RPMI7951 (cell line): ENCODE measurements around the gene MUC5B. TPM values are rescaled to one million over a fixed set of nuclear protein-coding genes. Genes with fewer than 3 reads are reported as not detected.
"Not testable (repeated sequence)": the region's sequence is repeated elsewhere in the genome, so short reads cannot be mapped to it uniquely, and the experiment has no call there.

Source experiments
- DNase-seq: peaks from one replicate; pipeline ENCODE4 v3.0.0-alpha.2; 2012; ENCODE audit warnings: low read depth
- total RNA-seq: library from RNA; depleted of rRNA; stranded (reverse); fragments of >200 nt; shearing (Covaris generic); gene quantifications from 2 replicates; pipeline ENCODE4 v1.2.3, GENCODE V29; 2014

MUC5B gene
- total RNA-seq, 1 experiment from 2014 or later = not detected

DNA sequence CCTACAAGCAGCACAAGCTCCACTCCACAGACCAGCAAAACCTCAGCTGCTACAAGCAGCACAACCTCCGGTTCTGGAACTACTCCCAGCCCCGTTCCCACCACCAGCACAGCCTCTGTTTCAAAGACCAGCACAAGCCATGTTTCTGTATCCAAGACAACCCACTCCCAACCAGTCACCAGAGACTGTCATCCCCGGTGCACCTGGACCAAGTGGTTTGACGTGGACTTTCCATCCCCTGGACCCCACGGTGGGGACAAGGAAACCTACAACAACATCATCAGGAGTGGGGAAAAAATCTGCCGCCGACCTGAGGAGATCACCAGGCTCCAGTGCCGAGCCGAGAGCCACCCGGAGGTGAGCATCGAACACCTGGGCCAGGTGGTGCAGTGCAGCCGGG, 33.0 kb upstream of the MUC5B start:
- not testable (repeated sequence) for DNase-seq

DNA sequence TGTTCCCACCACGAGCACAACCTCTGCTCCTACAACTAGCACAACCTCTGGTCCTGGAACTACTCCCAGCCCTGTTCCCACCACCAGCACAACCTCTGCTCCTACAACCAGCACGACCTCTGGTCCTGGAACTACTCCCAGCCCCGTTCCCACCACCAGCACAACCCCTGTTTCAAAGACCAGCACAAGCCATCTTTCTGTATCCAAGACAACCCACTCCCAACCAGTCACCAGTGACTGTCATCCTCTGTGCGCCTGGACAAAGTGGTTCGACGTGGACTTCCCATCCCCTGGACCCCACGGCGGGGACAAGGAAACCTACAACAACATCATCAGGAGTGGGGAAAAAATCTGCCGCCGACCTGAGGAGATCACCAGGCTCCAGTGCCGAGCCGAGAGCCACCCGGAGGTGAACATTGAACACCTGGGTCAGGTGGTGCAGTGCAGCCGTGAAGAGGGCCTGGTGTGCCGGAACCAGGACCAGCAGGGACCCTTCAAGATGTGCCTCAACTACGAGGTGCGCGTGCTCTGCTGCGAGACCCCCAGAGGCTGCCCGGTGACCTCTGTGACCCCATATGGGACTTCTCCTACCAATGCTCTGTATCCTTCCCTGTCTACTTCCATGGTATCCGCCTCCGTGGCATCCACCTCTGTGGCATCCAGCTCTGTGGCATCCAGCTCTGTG, 30.9 kb upstream of the MUC5B start:
- DNase-seq = not testable (repeated sequence)

DNA sequence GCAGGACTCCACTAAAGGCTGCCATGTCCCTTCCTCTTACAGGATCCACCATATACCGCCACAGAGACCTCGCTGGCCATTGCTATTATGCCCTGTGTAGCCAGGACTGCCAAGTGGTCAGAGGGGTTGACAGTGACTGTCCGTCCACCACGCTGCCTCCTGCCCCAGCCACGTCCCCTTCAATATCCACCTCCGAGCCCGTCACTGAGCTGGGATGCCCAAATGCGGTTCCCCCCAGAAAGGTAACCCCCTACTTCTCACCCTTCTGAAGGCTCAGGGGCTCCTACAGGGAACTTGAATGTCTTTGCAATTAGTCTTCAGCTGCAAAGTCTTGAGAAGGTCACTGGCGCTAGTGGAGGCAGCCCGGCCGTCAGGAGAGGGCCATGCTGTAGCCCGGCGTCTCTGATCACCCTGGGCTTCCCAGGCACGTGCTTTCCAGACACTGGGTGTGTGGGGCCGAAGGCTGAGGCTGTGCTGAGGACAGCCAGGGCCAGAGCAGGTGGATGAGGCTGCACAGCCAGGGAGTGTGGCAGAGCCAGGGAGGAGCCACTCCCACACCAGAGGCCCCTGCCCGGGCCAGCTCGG, 30.0 kb upstream of the MUC5B start:
- no peak for DNase-seq

DNA sequence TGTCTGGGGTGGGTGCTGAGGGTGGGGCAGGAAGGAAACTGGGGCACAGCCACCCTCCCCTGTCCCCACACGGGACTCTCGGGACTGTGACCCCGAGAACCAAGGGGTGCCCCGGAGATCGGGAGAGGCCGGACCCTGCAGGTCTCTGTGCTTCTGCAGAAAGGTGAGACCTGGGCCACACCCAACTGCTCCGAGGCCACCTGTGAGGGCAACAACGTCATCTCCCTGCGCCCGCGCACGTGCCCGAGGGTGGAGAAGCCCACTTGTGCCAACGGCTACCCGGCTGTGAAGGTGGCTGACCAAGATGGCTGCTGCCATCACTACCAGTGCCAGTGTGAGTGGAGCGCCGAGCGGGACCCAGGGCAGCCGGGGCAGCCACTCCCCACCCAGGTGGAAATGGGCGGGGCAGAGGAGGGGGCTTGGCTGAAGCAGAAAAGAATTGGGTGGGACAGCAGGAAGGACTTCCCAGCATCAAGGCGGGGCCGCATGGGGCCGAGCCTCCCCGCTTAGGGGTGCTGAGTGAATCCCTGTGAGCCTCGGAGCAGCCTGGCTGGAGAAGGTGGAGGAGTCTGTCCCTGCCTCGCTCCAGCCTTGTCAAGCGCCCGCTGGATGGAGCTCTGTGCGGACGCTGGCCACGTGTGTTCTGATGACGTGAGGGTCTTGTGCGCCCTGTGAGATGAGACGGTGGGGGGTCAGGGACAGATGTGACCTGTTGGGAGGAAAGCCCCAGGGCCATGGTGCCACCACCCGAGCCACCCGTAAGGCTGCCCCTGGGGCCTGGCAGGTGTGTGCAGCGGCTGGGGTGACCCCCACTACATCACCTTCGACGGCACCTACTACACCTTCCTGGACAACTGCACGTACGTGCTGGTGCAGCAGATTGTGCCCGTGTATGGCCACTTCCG, 29.3 kb upstream of the MUC5B start:
- no peak for DNase-seq

DNA sequence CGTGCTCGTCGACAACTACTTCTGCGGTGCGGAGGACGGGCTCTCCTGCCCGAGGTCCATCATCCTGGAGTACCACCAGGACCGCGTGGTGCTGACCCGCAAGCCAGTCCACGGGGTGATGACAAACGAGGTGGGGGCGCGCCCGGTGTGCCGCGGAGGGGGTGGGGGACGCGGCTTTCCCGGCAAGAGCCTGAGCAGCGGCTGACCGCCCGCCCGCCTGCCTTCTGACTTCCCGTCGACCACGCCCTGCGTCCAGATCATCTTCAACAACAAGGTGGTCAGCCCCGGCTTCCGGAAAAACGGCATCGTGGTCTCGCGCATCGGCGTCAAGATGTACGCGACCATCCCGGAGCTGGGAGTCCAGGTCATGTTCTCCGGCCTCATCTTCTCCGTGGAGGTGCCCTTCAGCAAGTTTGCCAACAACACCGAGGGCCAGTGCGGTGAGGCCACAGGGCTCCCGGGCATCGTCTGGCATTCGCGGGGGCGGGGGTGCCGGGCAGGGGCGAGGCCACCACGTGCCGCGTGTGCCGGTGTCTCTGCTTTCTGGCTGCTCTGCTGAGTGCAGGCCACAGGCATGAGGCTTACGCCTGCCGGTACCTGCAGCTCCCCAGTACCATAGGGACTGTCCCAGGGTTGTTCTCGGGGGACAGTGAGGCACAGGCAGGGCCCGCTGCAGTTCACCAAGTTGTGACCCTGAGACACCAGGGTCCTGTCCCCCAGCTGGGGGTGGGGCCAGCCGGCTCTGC, 28.5 kb upstream of the MUC5B start:
- no peak for DNase-seq

DNA sequence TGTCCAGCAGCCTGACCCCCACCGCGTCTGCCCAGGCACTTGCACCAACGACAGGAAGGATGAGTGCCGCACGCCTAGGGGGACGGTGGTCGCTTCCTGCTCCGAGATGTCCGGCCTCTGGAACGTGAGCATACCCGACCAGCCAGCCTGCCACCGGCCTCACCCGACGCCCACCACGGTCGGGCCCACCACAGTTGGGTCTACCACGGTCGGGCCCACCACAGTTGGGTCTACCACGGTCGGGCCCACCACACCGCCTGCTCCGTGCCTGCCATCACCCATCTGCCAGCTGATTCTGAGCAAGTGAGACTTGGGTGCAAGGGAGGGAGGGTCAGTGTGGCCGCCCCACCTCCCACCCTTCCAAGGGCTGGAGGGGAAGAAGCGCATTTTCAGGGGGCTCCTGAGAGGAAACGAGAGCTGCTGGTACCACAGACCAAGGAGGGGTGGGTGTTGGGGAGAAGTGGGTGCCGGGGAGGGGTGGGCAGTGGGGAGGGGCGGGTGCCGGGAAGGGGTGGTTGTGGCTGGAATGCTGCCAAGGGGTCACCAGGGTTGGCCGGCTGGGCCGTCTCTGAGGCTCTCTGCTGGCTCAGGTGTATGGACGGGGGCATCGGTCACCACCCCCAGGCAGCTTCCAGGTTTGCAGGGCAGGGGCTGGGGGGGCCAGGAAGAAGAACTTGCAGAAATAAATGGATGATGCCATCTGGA, 27.7 kb upstream of the MUC5B start:
- DNase-seq = no peak

DNA sequence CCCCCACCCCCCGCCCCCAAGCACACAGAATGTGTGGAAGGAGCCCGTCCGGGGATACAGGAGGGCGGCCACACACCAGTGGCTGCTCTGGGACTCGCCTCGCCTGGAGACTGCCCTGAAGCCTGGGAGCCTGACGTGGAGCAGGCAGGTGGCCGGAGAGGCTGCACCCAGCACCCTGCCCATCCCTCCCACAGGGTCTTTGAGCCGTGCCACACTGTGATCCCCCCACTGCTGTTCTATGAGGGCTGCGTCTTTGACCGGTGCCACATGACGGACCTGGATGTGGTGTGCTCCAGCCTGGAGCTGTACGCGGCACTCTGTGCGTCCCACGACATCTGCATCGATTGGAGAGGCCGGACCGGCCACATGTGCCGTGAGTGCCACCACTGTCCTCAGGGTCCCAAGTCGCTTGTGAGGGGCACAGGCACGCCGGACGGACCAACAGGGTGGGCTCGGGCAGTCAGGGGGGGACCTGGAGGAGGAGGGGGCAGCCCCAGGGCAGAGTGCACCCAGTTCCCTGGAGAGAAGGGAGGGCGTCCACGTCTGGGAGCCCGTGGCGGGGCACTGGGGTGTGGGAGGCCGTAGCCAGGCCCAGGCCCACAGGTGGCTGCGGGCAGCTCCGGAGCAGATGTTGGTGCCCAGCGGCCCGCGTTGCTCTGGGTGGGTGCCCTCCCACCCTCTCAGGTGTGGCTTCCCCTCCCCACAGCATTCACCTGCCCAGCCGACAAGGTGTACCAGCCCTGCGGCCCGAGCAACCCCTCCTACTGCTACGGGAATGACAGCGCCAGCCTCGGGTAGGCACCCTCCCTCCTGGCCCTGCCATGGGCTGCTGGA, 27.0 kb upstream of the MUC5B start:
- no peak for DNase-seq

DNA sequence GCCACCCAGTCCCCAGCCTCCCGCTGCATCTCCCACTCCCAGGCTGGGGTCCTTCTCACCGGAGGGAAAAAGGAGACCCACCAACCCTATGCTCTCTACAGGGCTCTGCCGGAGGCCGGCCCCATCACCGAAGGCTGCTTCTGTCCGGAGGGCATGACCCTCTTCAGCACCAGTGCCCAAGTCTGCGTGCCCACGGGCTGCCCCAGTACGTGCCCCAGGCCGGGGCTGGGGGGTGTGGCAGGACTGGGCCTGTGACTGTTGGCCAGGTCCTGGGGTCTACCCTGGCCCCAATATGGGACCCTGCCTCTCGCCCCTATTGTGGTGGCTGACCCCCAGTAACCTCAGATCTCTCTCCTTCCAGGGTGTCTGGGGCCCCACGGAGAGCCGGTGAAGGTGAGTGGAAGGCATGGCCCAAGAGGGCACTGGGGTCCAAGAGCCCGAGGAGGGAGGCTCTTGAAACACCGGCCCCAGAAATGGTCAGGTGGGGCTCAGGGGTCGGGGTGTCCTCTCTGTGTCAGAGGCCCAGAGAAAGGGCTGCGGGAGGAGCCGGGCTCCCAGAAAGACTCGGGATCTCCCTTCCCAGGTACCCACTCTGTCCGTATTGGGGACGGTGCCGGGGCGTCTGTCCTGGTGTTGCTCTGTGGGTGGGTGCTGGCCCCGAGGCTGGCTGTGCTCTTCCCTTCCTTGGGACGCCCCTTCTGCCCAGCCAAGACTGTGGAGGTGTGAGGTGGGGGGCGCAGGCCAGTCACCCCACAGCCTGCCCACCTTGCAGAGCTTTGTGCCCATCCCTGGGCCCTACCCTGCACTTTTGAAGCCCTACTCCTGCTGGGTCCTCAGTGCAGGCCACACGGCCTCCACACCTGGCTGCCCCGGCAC, 26.1 kb upstream of the MUC5B start:
- DNase-seq = no peak

DNA sequence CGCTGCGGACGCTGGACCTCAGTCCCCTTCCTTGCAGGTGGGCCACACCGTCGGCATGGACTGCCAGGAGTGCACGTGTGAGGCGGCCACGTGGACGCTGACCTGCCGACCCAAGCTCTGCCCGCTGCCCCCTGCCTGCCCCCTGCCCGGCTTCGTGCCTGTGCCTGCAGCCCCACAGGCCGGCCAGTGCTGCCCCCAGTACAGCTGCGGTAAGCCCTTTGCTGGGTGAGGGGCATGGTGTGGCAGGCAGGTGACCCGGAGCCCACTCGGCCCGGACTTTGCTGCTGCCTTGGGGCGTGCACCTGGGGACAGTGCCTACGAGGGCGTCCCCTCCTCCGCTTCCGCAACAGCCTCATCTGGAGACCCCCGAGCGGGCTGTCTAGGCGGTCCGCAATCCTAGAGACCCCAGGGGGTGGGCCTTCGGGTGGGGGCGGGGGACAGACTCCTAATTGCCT, 25.4 kb upstream of the MUC5B start:
- DNase-seq = no peak

DNA sequence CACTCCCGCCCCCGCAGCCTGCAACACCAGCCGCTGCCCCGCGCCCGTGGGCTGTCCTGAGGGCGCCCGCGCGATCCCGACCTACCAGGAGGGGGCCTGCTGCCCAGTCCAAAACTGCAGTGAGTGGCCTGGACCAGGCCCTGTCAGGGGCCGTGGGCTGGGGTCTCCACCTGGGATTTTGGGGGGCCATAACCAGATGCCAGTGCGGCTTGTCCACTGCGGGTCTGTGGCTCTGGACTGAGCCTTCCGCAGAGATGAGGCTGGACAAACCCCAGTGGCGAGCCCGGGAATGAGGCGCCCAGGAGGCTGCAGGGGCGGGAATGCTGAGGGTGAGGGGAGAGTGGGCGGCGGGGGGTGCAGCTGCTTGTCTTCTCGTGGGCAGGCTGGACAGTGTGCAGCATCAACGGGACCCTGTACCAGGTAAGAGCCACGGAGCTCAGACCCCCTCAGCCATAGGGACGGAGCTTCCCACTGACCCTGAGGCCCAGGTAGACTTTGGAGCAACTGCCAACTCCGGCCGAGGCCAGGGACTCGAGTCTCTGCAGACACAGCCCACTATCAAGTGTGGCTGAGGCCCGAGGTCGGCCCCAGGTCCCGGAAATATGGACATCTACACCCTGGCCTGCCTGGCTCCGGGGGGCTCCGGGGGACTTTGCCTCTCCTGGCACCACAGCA, 24.8 kb upstream of the MUC5B start:
- no peak for DNase-seq

DNA sequence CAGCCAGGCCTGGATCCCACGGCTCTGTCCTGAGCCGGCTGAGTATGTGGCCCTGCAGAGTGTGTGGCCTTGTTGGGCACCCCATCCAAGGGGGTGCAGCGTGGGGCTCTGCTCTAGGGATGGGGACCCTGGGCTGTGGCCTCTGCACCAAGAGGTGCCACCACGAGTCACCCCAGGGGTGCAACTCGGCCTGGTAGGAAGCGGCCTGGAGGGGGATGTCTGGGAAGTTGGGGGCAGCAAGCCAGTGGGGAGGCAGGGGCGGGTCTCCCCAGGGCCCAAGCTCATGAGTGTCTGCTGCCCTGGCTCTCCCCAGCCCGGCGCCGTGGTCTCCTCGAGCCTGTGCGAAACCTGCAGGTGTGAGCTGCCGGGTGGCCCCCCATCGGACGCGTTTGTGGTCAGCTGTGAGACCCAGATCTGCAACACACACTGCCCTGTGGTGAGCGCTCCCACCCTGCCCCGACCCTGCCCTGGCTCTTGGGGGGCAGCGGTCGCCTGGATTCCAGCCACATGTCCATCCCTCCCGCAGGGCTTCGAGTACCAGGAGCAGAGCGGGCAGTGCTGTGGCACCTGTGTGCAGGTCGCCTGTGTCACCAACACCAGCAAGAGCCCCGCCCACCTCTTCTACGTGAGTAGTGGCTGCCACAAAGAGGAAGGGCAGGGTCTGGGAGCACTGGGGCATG, 24.2 kb upstream of the MUC5B start:
- DNase-seq = no peak

DNA sequence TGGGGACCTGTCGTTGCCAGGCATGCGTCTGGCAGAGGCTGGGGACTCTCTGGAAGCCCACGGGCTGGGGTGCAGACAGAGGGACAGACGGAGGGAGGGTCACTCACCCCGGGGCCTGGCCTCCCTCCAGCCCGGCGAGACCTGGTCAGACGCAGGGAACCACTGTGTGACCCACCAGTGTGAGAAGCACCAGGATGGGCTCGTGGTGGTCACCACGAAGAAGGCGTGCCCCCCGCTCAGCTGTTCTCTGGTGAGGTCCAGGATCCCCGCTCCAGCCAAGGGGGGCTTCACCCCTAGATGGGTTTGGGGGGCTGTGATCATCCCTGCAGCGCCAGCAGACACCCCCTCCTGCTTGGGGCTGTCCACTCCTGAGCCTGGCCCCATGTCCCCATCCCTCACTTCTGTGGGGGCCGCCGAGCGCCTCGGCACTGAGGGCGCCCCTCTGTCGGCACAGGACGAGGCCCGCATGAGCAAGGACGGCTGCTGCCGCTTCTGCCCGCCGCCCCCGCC, 23.6 kb upstream of the MUC5B start:
- DNase-seq = no peak

DNA sequence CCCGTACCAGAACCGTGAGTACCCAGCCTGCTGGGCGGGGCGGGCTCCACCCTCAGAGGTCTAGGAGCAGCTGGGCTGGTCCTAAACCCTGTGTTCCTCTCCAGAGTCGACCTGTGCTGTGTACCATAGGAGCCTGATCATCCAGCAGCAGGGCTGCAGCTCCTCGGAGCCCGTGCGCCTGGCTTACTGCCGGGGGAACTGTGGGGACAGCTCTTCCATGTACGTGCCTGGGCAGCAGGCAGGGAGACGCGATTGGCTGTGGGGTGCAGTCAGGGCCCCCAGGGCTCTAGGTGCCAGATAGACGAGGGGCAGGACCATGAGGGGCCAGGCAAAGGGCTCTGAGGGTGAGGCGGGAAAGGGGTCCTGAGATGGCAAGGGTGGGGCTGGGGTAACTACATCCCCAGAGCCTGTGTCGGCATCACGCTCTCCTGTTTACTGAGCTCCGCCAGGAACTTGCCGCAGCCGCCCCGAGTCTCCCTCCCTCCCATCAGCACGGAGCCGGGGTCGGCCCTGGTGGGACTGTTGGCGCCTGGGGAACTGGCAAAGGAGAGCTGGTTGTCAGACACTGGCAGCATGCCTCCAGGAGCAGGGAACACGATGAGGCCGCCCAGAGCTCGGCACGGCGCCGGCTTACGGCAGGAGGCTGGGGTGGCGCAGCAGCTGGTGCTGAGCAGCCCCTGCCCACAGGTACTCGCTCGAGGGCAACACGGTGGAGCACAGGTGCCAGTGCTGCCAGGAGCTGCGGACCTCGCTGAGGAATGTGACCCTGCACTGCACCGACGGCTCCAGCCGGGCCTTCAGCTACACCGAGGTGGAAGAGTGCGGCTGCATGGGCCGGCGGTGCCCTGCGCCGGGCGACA, 22.9 kb upstream of the MUC5B start:
- no peak for DNase-seq

DNA sequence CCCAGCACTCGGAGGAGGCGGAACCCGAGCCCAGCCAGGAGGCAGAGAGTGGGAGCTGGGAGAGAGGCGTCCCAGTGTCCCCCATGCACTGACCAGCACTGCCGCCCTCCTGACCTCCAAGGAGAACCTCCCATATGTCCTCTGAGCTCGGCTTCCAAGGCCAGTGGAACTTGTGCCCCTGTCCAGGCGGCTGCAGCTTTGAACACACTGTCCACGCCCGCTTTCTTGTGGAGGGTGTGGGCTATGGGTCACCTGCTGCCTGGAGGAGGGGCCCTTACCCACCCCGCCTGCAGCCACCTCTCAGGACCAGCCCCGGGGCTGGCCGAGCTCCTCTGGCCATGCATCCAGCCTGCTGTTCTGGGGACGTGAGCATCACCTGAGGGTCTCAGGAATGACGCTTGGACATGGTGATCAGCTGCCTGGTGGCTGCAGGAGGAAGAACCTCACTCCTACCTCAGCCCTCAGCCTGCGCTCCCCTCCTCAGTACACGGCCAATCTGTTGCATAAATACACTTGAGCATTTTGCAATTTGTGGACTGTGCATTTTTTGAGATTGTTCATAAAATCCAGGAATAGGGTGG, 22.2 kb upstream of the MUC5B start:
- no peak for DNase-seq

DNA sequence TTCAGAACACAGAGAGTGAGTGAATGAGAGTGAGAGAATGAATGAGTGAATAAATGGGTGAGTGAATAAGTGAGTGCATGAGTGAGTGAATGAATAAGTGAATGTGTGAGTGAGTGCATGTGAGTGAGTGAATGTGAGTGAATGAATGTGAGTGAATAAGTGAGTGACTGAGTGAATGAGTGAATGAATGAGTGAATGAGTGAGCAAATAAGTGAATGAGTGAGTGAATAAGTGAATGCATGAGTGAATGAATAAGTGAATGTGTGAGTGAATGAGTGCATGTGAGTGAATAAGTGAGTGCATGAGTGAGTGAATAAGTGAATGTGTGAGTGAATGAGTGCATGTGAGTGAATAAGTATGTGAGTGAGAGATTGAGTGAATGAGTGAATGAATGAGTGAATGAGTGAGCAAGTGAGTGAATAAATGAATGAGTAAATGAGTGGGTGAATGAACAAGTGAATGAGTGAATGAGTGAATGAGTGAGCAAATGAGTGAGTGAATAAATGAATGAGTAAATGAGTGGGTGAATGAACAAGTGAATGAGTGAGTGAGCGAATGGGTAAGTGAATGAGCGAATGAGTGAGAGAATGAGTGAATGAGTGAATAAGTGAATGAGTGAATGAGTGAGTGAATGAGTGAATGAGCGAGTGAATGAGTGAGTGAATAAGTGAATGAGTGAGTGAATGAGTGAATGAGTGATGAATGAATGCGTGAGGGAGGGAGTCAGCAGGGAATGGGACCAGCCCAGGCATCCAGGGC, 21.3 kb upstream of the MUC5B start:
- peak; percentile 9 for DNase-seq
